ENCODE results near the gene RIPOR3.
"Not testable (repeated sequence)": the region's sequence is repeated elsewhere in the genome, so short reads cannot be mapped to it uniquely, and the experiment has no call there.

Gene RIPOR3

GRCh38 chr20:50601511-50602431 is 89.6 kb downstream of the RIPOR3 start:
- DNase-seq, result no peak

GRCh38 chr20:50600281-50600895 is 91.0 kb downstream of the RIPOR3 start:
- no peak for DNase-seq

GRCh38 chr20:50598768-50599167 is 92.6 kb downstream of the RIPOR3 start:
- DNase-seq, result not testable (repeated sequence)

- DNase-seq, result no peak
Observed at GRCh38 chr20:50598074-50598473, 93.3 kb downstream of the RIPOR3 start.

GRCh38 chr20:50597406-50597969 is 93.9 kb downstream of the RIPOR3 start:
- no peak for DNase-seq

GRCh38 chr20:50596694-50597021 is 94.7 kb downstream of the RIPOR3 start:
- no peak for DNase-seq

- DNase-seq, result no peak
Observed at GRCh38 chr20:50595988-50596693, 95.2 kb downstream of the RIPOR3 start.

GRCh38 chr20:50595433-50595895 is 95.9 kb downstream of the RIPOR3 start:
- DNase-seq, result no peak

- DNase-seq, result no peak
Observed at GRCh38 chr20:50594591-50595432, 96.5 kb downstream of the RIPOR3 start.

- DNase-seq, result no peak
Observed at GRCh38 chr20:50594231-50594590, 97.1 kb downstream of the RIPOR3 start.

GRCh38 chr20:50593005-50593335 is 98.4 kb downstream of the RIPOR3 start:
- DNase-seq, result no peak

GRCh38 chr20:50592282-50593004 is 98.9 kb downstream of the RIPOR3 start:
- no peak for DNase-seq

- DNase-seq, result no peak
Observed at GRCh38 chr20:50591233-50591852, 100.0 kb downstream of the RIPOR3 start.

- no peak for DNase-seq
Observed at GRCh38 chr20:50590348-50590664, 101.0 kb downstream of the RIPOR3 start.

GRCh38 chr20:50589548-50590347 is 101.6 kb downstream of the RIPOR3 start:
- DNase-seq, result no peak

- DNase-seq, result no peak
Observed at GRCh38 chr20:50588034-50588736, 103.2 kb downstream of the RIPOR3 start.

GRCh38 chr20:50587291-50587961 is 103.9 kb downstream of the RIPOR3 start:
- DNase-seq, result no peak

GRCh38 chr20:50586531-50587232 is 104.7 kb downstream of the RIPOR3 start:
- DNase-seq, result no peak

- DNase-seq, result no peak
Observed at GRCh38 chr20:50585678-50586077, 105.7 kb downstream of the RIPOR3 start.

Measured in NCI-H524 treated with DMSO at 0.1 percent for 48 hours (cell line).